Esophagus squamous epithelium (tissue), 5 donors: ENCODE measurements around the gene ESYT1. TPM values are rescaled to one million over a fixed set of nuclear protein-coding genes. Genes with fewer than 3 reads are reported as not detected.

Experiments used
- DNase-seq: peaks from one replicate; lab custom pipeline; 2025; lab: John Stamatoyannopoulos, UW
- H3K27ac ChIP-seq, 4 donors: fragments of 200-600 bp; sonication (generic); one replicate each; pipeline ENCODE4 v1.5.1; 2016 to 2019; ENCODE audit warnings: mild to moderate bottlenecking in 1 of 4
- H3K27me3 ChIP-seq, 4 donors: fragments of 200-600 bp; sonication (generic); 1 replicate in 3 of 4; 2 replicates in 1 of 4; pipeline versions ENCODE4 v1.5.1 to v1.6.0; 2017 to 2021; ENCODE audit warnings: antibody characterized with exemption in 1 of 4
- H3K36me3 ChIP-seq, 3 donors: fragments of 200-600 bp; sonication (generic); one replicate each; pipeline ENCODE4 v1.5.1; 2016 to 2019
- H3K4me1 ChIP-seq, 3 donors: fragments of 200-600 bp; sonication (generic); one replicate each; pipeline ENCODE4 v1.5.1; 2017 to 2019
- H3K4me3 ChIP-seq, 4 donors: fragments of 200-600 bp; sonication (generic); 1 replicate in 3 of 4; 2 replicates in 1 of 4; pipeline ENCODE4 v1.5.1; 2016 to 2019; ENCODE audit warnings: mild to moderate bottlenecking in 2 of 4, moderate library complexity in 1 of 4
- H3K9me3 ChIP-seq, 3 donors: fragments of 200-600 bp; sonication (generic); one replicate each; pipeline ENCODE4 v1.5.1; 2016 to 2019
- POLR2A ChIP-seq, 4 donors: fragments of 450-650 bp; IDR thresholded peaks; one replicate each; pipeline ENCODE4 v1.6.1; 2017; ENCODE audit warnings: antibody characterized with exemption in 4 of 4, mild to moderate bottlenecking in 4 of 4, moderate library complexity in 3 of 4
- WGBS, 2 donors: methylation state at CpG; one replicate each; pipeline ENCODE4 v1.1.5; 2018; 5-methylcytosine and 5-hydroxymethylcytosine counted together
- intact Hi-C: fragments of 100-400 bp; cut with DNase I; formaldehyde crosslinking; loops from one replicate; pipeline ENCODE4 v1.15.0; 2022
- total RNA-seq, 4 donors: library from RNA; depleted of rRNA; stranded (reverse); fragments of >200 nt; gene quantifications; one replicate each; pipeline ENCODE4 v1.1.0, GENCODE V29; 2016
- TF ChIP-seq, protein P1 (sequence below), 6 experiments: fragments of 450-650 bp in 4 of 6; fragments of 200-600 bp in 2 of 6; sonication (generic) in 2 of 6; IDR thresholded peaks; one replicate each; pipeline ENCODE4 v1.5.1; 2016 to 2019; ENCODE audit warnings: antibody characterized with exemption in 6 of 6, mild to moderate bottlenecking in 4 of 6, moderate library complexity in 4 of 6
- donor health status: DM: yes; HTN: yes; CAD: no.

Gene ESYT1
- total RNA-seq, 4 donors from 2014 or later, result 42.6 to 70.8 (median 62.5) TPM

GRCh38 chr12:56128670-56129205 is 671 bp downstream of the ESYT1 start:
- 1% methylated on average over 15 to 16 of the region's 20 CpGs for WGBS, 2 donors
- TF ChIP-seq, protein P1, sequence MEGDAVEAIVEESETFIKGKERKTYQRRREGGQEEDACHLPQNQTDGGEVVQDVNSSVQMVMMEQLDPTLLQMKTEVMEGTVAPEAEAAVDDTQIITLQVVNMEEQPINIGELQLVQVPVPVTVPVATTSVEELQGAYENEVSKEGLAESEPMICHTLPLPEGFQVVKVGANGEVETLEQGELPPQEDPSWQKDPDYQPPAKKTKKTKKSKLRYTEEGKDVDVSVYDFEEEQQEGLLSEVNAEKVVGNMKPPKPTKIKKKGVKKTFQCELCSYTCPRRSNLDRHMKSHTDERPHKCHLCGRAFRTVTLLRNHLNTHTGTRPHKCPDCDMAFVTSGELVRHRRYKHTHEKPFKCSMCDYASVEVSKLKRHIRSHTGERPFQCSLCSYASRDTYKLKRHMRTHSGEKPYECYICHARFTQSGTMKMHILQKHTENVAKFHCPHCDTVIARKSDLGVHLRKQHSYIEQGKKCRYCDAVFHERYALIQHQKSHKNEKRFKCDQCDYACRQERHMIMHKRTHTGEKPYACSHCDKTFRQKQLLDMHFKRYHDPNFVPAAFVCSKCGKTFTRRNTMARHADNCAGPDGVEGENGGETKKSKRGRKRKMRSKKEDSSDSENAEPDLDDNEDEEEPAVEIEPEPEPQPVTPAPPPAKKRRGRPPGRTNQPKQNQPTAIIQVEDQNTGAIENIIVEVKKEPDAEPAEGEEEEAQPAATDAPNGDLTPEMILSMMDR (IDR thresholded peaks at IDR 0.05), result no peak
- TF ChIP-seq POLR2A (IDR thresholded peaks at IDR 0.05), result no peak

DNA sequence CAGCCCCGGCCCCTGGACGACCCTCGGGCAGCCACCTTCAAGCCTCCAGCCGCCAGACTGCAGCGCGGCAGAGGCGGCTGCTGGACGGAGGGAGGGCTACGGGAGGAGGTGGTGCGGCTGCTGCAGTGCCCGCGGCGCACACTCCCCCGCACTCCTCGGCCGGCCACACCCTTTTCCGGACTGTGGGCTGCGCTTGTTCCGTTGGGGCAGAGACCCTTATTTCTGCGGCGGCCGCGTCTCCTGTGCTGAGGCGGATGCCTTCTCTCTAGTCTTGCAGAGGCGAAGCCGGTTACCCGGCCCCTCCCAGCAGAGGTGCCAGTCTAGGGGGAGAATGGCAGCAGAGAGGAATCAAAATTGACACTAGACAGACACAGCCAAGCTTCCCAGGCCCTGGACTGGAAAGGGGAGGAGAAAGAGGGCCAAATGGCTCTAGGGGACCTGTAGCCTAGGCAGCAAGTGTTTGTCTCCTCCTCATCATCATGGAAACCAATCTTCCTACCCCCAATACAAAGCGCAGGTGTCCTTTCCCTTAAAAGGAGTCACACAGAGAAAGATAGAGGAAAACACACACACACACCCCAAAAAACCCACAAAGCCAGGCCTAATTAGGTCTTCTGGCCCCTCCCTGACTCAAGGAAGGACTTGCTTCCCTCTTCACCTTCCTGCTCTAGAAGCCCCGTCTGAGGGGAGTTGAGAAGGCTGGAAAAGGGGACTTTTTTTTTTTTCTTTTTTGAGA is 1.3 kb downstream of the ESYT1 start:
- intact Hi-C loops, result loop anchor here (5.0 kb wide), 1 partner anchor 58 kb away; the partner anchor contains the start of gene SMARCC2

More at GRCh38 chr12:56128670-56129205, 671 bp downstream of the ESYT1 start:
- DNase-seq, result no peak
- H3K9me3 ChIP-seq, result no peaks in the 10 kb centered on the region
- intact Hi-C loops, result loop anchor here (5.0 kb wide), 1 partner anchor 59 kb away; the partner anchor contains the start of gene SMARCC2
- H3K4me1 ChIP-seq, result peaks cover 23 to 60% (median 30%) of the 10 kb centered on the region in 3 donors
- peak overlapping the region; percentile 51 to 97 (median 83) for H3K4me3 ChIP-seq
- H3K27me3 ChIP-seq, result no peaks in the 10 kb centered on the region
- peak overlapping the region; percentile 85 to 98 (median 96) for H3K27ac ChIP-seq
- peaks cover 15 to 37% (median 20%) of the 10 kb centered on the region in 3 donors for H3K36me3 ChIP-seq

DNA sequence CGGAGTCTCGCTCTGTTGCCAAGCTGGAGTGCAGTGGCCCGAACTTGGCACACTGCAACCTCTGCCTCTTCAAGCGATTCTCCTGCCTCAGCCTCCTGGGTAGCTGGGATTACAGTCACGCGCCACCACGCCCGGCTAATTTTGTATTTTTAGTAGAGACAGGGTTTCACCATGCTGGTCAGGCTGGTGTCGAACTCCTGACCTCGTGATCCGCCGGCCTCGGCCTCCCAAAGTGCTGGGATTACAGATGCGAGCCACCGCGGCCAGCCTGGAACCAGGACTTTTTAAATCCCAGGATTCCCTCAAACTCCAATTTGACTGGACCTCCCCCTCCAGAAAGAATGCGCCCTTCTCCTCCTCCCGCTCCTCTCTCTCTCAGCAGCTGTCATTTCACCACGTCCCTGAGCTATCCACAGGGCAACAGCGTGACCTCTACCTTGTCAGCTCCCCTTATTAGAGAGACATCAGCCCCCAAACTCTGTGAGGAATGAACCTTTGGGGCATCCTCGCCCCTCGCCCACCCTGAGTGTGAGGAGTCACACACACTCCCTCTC is 2.0 kb downstream of the ESYT1 start:
- no peaks in the 10 kb centered on the region for H3K27me3 ChIP-seq
- H3K36me3 ChIP-seq, result peaks cover 26 to 50% (median 28%) of the 10 kb centered on the region in 3 donors
- intact Hi-C loops, result loop anchor here (5.0 kb wide), 1 partner anchor 57 kb away; the partner anchor contains the start of gene SMARCC2
- H3K4me3 ChIP-seq, result peak overlapping the region in 3 of 4 donors; percentile 72 to 97 (median 94)
- no peak for DNase-seq
- WGBS, 2 donors, result 61 to 65% methylated on average over 22 of the region's 22 CpGs
- H3K4me1 ChIP-seq, result peaks cover 23 to 57% (median 30%) of the 10 kb centered on the region in 3 donors
- H3K27ac ChIP-seq, result peak overlapping the region; percentile 85 to 98 (median 96)
- no peaks in the 10 kb centered on the region for H3K9me3 ChIP-seq
- TF ChIP-seq POLR2A (IDR thresholded peaks at IDR 0.05), result no peak
- TF ChIP-seq, protein P1 (IDR thresholded peaks at IDR 0.05), result no peak

More for the DNA sequence above, 1.3 kb downstream of the ESYT1 start:
- Histone ChIP-seq H3K4me1 (peaks cover 23 to 60% (median 30%) of the 10 kb centered on the region in 3 donors), H3K36me3 (peaks cover 21 to 44% (median 26%) of the 10 kb centered on the region in 3 donors), H3K27me3 (no peaks in the 10 kb centered on the region), H3K4me3 (peak overlapping the region; percentile 51 to 97 (median 83)), H3K27ac (peak overlapping the region; percentile 85 to 98 (median 96)), H3K9me3 (no peaks in the 10 kb centered on the region)
- TF ChIP-seq, protein P1 (IDR thresholded peaks at IDR 0.05), result no peak
- peak in 2 of 4 donors; percentile 58 to 68 for TF ChIP-seq POLR2A (IDR thresholded peaks at IDR 0.05)
- no peak for DNase-seq
- WGBS, 2 donors, result 0 to 2% methylated on average over 12 to 13 of the region's 29 CpGs

DNA sequence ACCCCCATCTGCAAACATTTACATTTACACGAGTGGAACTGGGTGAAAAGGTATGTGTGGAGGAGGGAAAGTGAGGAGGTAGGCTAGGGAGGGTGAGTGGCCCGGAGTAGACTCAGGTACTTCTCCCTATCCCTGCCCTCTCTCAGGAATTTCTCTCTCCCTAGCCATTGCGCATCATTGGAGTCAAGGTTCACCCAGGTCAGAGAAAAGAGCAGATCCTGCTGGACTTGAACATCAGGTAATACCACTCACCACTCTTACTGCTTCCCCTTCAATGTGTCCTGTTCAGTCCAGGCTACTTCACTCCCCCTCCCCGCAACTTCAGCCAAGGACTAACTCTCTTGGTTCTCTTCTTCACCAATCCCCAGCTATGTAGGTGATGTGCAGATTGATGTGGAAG is 2.8 kb downstream of the ESYT1 start:
- H3K4me1 ChIP-seq, result peaks cover 22 to 48% (median 26%) of the 10 kb centered on the region in 3 donors
- H3K4me3 ChIP-seq, result no peak overlapping the region
- DNase-seq, result no peak
- intact Hi-C loops, result no loop called here
- 82 to 93% methylated on average over 3 to 4 of the region's 4 CpGs for WGBS, 2 donors
- no peaks in the 10 kb centered on the region for H3K9me3 ChIP-seq
- H3K27me3 ChIP-seq, result no peaks in the 10 kb centered on the region
- peak overlapping the region in 3 of 4 donors; percentile 95 to 98 (median 98) for H3K27ac ChIP-seq
- H3K36me3 ChIP-seq, result peaks cover 26 to 59% (median 32%) of the 10 kb centered on the region in 3 donors
- TF ChIP-seq, protein P1 (IDR thresholded peaks at IDR 0.05), result no peak
- no peak for TF ChIP-seq POLR2A (IDR thresholded peaks at IDR 0.05)
